Right lobe of liver (tissue), 6 donors: ENCODE measurements around the gene ACRBP. TPM values are rescaled to one million over a fixed set of nuclear protein-coding genes. Genes with fewer than 3 reads are reported as not detected.

Experiments
- ATAC-seq, 4 donors: fragments of 200-7000 bp; cut with Tn5 transposase; one replicate each; pipeline ENCODE4 v1.9.1; 2020; ENCODE audit warnings: mild to moderate bottlenecking in 4 of 4, moderate library complexity in 4 of 4
- DNase-seq, 3 donors: peaks; one replicate each; pipeline ENCODE4 v3.0.0-alpha.2; 2020
- H3K27ac ChIP-seq, 3 donors: fragments of 200-600 bp; one replicate each; pipeline ENCODE4 v1.8.0; 2022
- H3K27me3 ChIP-seq, 2 donors: fragments of 200-600 bp; one replicate each; pipeline ENCODE4 v1.8.0; 2022
- H3K36me3 ChIP-seq, 4 donors: fragments of 200-600 bp; sonication (generic) in 1 of 4; one replicate each; pipeline versions ENCODE4 v1.5.1 to v1.8.0; 2017 to 2022; ENCODE audit warnings: control low read depth in 1 of 4
- H3K4me1 ChIP-seq, 4 donors: fragments of 200-600 bp; sonication (generic) in 1 of 4; one replicate each; pipeline versions ENCODE4 v1.5.1 to v1.8.0; 2017 to 2022; ENCODE audit warnings: control low read depth in 1 of 4
- H3K4me3 ChIP-seq, 3 donors: fragments of 200-600 bp; one replicate each; pipeline ENCODE4 v1.8.0; 2022
- H3K9me3 ChIP-seq, 4 donors: fragments of 200-600 bp; sonication (generic) in 1 of 4; one replicate each; pipeline versions ENCODE4 v1.5.1 to v1.8.0; 2017 to 2022; ENCODE audit warnings: control low read depth in 1 of 4
- POLR2A ChIP-seq: fragments of 450-650 bp; IDR thresholded peaks from one replicate; pipeline ENCODE4 v1.6.1; 2017; ENCODE audit warnings: antibody characterized with exemption, mild to moderate bottlenecking
- WGBS: methylation state at CpG from one replicate; pipeline ENCODE4 v1.1.6; 2018; ENCODE audit warnings: low coverage, low lambda C conversion rate; ENCODE audit not compliant: insufficient coverage; ENCODE audit errors: missing lambda C conversion rate; 5-methylcytosine and 5-hydroxymethylcytosine counted together
- intact Hi-C, 2 donors: fragments of 100-400 bp; cut with DNase I; formaldehyde crosslinking; loops; one replicate each; pipeline versions ENCODE4 v1.11.2 to v1.14.1; 2022
- total RNA-seq, 6 experiments: library from RNA; depleted of rRNA in 2 of 6; stranded (reverse); fragments of >200 nt in 2 of 6; fragmentation: NEBNext Ultra II Directional in 3 of 6; extraction: Animal tissue kit (Norgen Biotek cat#: 25700) in 3 of 6; gene quantifications; one replicate each; pipeline versions ENCODE4 v1.1.0 to v1.2.4, GENCODE V29; 2016 to 2023
- TF ChIP-seq, protein P1 (sequence below), 4 donors: fragments of 200-600 bp in 3 of 4; fragments of 450-650 bp in 1 of 4; IDR thresholded peaks; one replicate each; pipeline versions ENCODE4 v1.5.1 to v1.8.0; 2016 to 2022; ENCODE audit warnings: antibody characterized with exemption in 4 of 4, mild to moderate bottlenecking in 2 of 4
- donor health status: DM: no; HTN: yes; CAD: no.
- donor health status: DM: no; HTN: no; CAD: no.
- donor health status: DM: no; HTN: no; CAD: no.
- donor health status: DM: no; HTN: yes; CAD: no.
- donor health status: DM: no; HTN: yes; CAD: no.

ACRBP gene
- total RNA-seq, 6 experiments from 2014 or later: 0.95 to 3.3 (median 1.7) TPM; not detected in 1

DNA sequence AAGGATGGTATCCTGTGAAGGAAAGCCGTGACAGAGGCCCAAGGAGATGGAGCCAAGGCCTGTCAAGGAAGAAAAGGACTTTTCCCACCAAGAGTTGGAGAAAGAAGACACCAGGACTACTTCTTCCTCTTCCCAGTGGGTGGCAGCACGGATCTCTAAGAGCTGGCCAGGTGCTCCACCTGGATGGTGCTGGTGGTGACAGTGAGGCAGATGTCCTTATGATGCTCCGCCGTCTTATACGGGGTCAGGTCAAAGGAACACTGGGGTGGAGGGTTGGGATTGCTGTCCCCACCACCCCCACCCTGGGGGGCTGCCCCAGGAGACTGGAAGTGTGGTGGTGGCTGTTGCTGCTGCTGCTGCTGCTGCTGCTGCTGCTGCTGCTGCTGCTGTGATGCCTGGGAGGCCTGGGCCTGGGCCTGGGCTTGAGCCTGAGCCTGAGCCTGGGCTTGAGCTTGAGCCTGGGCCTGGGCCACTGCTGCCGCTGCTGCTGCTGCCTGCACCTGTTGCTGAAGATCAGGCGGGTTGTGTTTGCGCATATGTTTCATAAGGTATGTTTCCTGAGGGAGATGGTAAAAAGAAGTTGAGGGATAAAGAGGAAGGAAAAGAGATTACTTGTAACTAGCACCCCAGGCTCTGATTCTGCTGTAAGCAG lies 20.5 kb upstream of the ACRBP start:
- H3K4me1 ChIP-seq: no peaks in the 10 kb centered on the region
- no peaks in the 10 kb centered on the region for H3K27me3 ChIP-seq
- H3K4me3 ChIP-seq: no peak overlapping the region
- ATAC-seq (no peak), DNase-seq (no peak)
- no peaks in the 10 kb centered on the region for H3K9me3 ChIP-seq
- intact Hi-C loops: loop anchor here in 1 of 2 donors (10.0 kb wide), 1 partner anchor 57 kb away; the partner anchor contains the start of gene COPS7A
- WGBS: 78% methylated on average over 4 of the region's 8 CpGs
- TF ChIP-seq, protein P1, sequence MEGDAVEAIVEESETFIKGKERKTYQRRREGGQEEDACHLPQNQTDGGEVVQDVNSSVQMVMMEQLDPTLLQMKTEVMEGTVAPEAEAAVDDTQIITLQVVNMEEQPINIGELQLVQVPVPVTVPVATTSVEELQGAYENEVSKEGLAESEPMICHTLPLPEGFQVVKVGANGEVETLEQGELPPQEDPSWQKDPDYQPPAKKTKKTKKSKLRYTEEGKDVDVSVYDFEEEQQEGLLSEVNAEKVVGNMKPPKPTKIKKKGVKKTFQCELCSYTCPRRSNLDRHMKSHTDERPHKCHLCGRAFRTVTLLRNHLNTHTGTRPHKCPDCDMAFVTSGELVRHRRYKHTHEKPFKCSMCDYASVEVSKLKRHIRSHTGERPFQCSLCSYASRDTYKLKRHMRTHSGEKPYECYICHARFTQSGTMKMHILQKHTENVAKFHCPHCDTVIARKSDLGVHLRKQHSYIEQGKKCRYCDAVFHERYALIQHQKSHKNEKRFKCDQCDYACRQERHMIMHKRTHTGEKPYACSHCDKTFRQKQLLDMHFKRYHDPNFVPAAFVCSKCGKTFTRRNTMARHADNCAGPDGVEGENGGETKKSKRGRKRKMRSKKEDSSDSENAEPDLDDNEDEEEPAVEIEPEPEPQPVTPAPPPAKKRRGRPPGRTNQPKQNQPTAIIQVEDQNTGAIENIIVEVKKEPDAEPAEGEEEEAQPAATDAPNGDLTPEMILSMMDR (IDR thresholded peaks at IDR 0.05): peak in 3 of 4 donors; percentile 14 to 29 (median 19)
- TF ChIP-seq POLR2A: no peak
- H3K36me3 ChIP-seq: peaks cover 6 to 63% (median 28%) of the 10 kb centered on the region in 4 donors
- no peak overlapping the region for H3K27ac ChIP-seq

DNA sequence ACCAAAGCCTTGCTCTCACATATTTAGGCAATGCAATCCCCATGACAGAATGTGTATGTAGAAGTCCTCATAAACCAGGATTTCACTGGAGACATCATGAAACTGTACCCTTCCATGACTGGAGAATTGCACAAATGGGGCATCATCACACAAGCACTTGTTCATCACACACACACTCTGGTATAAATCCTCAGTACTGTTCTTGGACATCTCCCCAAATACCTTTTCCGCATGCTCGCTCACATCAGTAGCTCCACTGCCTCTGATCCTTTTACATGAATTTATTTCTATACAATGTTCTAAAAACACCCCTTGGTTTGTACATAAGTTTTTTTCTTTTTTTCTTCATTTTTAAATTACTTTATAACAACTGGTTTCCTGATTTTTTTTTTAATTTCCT lies 19.0 kb upstream of the ACRBP start:
- TF ChIP-seq, protein P1 (IDR thresholded peaks at IDR 0.05): no peak
- no peak for TF ChIP-seq POLR2A
- Histone ChIP-seq H3K4me3 (no peak overlapping the region), H3K4me1 (peaks cover 0 to 8% (median 4%) of the 10 kb centered on the region in 4 donors), H3K36me3 (peaks cover 3 to 48% (median 20%) of the 10 kb centered on the region in 4 donors), H3K9me3 (no peaks in the 10 kb centered on the region), H3K27ac (no peak overlapping the region), H3K27me3 (no peaks in the 10 kb centered on the region)
- intact Hi-C loops: loop anchor here in 1 of 2 donors (10.0 kb wide), 1 partner anchor 59 kb away; the partner anchor contains the start of gene COPS7A
- DNase-seq: no peak
- no peak for ATAC-seq
- 100% methylated on average over 2 of the region's 2 CpGs for WGBS

DNA sequence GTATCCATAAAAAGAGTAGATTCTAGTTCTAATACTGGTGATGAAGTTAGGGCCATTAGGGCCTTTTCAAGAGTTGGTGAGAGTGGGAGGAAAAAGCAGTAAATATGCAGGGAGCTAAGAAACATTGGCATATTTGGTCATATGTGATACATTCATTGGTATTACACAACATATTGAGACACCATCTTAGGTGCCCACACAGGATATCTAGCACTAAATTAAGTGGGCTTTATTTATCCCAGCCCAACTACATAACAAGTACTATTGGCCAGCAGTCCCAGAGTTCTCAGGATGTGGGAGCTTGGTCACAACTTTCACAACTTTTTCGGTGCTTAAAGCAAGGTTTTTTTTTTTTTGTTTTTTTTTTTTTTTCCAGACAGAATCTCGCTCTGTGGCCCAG lies 17.7 kb upstream of the ACRBP start:
- intact Hi-C loops: loop anchor here in 1 of 2 donors (10.0 kb wide), 1 partner anchor 60 kb away; the partner anchor contains the start of gene COPS7A
- peaks cover 0 to 8% (median 4%) of the 10 kb centered on the region in 4 donors for H3K4me1 ChIP-seq
- no peak overlapping the region for H3K27ac ChIP-seq
- no peak overlapping the region for H3K4me3 ChIP-seq
- no peak for TF ChIP-seq POLR2A
- TF ChIP-seq, protein P1 (IDR thresholded peaks at IDR 0.05): no peak
- no peak for DNase-seq
- no peak for ATAC-seq
- no peaks in the 10 kb centered on the region for H3K9me3 ChIP-seq
- 77% methylated on average over 2 of the region's 2 CpGs for WGBS
- peaks cover 0 to 35% (median 11%) of the 10 kb centered on the region in 4 donors for H3K36me3 ChIP-seq
- no peaks in the 10 kb centered on the region for H3K27me3 ChIP-seq

DNA sequence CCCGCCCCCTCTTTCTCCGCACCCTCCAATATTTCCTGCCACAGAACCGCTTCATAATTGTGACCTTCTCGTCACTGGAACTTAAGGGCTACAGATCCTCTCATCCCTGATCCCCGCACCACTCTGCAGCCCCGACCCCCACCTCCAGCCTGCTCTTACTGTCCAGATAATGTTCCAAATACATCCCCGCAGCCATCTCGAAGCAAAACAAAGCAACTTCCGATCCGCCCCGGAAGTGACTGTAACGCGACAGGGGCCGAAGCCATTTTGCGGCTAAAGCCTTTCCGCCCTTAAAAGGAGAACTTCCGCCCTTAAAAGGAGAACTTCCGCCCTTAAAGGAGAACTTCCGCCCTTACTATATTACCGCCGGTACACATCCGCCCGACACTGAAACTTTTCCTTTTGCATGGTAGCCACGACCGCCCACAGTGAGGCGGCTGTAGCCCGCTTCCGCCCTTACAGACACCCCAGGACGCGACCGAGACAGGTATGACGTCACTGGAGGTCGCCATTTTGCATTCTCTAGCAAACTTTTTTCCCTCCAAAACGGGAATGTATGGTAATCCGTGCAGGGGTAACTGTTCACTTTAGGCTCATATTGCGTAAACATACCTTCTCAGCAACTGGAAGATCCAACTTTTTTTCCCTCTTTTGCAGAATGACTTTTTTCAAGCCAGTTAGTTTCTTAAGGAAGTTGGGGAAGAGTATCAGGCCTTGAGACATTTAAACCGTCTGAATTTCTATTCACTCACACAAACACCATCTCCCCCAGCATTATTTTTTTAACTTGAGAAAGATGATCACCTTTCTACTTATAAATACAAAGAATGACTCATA lies 15.9 kb upstream of the ACRBP start, which contains the start of gene ING4:
Gene ING4, minus strand, starts transcription at position 214 of the 837 bp plus-strand sequence. Its CDS starts 18 bp downstream, at position 196.
- Histone ChIP-seq H3K4me3 (peak within 1 kb of the TSS; percentile 55 to 71 (median 66)), H3K9me3 (no peaks in the 10 kb centered on the region), H3K36me3 (peaks cover 0 to 18% (median 5%) of the 10 kb centered on the region in 4 donors), H3K27ac (peak within 1 kb of the TSS; percentile 41 to 63 (median 51)), H3K27me3 (no peaks in the 10 kb centered on the region), H3K4me1 (peaks cover 0 to 8% (median 4%) of the 10 kb centered on the region in 4 donors)
- DNase-seq (peak; percentile 95 to 98 (median 98)), ATAC-seq (peak; percentile 99 to 100 (median 100))
- intact Hi-C loops: loop anchor here in 1 of 2 donors (10.0 kb wide), 1 partner anchor 62 kb away; the partner anchor contains the start of gene COPS7A
- TF ChIP-seq POLR2A: no peak
- TF ChIP-seq, protein P1 (IDR thresholded peaks at IDR 0.05): no peak
- 2% methylated on average over 30 of the region's 37 CpGs for WGBS
